Measurements from ENCODE around the gene TRIML2.
"Not testable (repeated sequence)": the region's sequence is repeated elsewhere in the genome, so short reads cannot be mapped to it uniquely, and the experiment has no call there.

TRIML2 gene

GRCh38 chr4:188107931-188108843 lies 1.2 kb downstream of the TRIML2 start:
- no peak for DNase-seq (ENCODE audit: low read depth in 2 of 2)

DNA sequence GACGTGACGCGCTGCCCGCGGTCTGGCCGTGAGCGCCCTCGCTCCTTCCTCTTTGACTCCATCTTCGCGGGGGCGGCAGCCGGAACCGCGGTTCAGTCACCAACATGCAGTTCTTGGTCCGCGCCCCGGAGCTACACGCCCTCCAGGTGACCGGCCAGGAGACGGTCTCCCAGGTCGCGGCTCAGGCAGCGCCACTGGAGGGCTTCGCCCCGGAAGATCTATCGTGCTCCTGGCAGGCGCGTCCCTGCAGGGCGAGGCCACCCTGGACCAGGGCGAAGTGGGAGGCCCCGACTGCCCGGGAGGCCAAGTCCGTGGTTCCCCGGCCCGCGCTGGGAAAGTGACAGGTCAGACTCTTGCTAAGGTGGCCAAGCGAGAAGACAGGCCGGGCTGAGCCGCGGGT lies 2.9 kb downstream of the TRIML2 start:
- DNase-seq (ENCODE audit: low read depth in 2 of 2) = no peak

DNA sequence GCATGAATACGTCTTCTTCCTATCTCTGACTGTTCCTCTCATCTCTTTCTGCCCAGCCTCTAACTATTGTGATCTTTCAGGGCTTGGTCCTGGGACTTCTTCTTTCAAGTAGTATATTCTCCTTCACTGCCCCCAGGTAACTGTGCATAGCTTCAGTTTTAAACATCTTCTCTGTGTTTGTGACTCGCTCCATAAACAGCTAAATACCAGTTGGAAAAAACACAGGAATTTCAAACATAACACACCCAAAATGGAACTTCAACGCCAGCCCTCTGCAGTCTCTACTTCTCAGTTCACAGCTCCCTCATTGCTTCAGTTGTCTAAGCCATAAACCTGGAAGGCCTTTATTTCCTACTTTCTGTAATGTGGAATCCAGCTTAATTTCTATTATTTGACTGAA lies 16.6 kb downstream of the TRIML2 start:
- no peak for DNase-seq (ENCODE audit: low read depth in 2 of 2)

DNA sequence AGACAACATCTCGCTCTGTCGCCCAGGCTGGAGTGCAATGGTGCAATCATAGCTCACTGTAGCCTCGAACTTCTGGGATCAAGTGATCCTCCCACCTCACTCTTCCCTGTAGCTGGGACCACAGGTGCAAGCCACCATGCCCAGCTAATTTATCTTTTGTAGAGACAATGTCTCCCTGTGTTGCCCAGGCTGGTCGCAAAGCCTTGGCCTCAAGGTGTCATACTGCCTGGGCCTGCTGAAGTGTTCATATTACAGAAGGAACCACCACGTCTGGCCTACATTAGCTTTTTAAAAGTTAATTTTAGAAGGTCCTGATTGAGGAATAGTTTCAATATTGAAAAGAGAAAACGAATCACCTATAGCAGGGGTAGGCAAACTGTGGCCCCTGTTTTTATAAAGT lies 22.5 kb downstream of the TRIML2 start:
- no peak for DNase-seq (ENCODE audit: low read depth in 2 of 2)

- DNase-seq (ENCODE audit: low read depth in 2 of 2) = no peak
Measured at GRCh38 chr4:188082796-188083195, 26.6 kb downstream of the TRIML2 start.

DNA sequence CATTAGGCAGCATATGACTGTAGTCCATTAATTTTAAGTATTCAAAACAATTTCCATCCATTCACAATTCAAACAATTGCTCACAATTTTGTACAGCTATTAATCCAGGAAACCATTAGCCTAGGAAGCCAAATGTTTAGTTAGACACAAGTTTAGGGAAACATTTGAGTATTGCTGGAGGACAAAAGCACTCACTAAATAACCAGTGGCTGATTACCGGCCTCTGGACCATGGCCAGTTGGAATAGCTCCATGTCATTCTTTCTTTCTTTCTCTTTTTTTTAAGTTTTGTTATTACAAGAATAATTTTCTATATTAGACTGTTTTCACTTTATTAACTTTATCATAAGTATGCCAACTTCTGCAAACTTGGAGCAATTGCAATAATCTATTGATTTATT lies 31.3 kb downstream of the TRIML2 start:
- DNase-seq (ENCODE audit: low read depth in 2 of 2) = no peak

DNA sequence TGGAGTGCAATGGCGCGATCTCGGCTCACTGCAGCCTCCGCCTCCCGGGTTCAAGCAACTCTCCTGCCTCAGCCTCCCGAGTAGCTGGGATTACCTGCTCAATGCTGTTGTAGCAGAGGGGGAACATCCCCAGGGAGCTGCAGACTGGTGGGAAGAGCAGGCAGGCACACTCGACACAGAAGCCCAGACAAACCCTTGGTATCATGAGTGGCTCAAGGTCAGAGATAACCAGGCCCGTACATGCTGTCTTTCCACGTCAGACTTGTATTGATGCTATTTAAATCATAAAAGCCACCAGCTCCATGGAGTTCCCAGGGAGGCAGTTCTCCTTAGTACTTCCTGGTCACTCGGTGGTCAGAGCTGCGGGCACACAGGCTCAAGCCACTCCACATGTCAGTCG lies 33.2 kb downstream of the TRIML2 start:
- no peak for DNase-seq (ENCODE audit: low read depth in 2 of 2)

DNA sequence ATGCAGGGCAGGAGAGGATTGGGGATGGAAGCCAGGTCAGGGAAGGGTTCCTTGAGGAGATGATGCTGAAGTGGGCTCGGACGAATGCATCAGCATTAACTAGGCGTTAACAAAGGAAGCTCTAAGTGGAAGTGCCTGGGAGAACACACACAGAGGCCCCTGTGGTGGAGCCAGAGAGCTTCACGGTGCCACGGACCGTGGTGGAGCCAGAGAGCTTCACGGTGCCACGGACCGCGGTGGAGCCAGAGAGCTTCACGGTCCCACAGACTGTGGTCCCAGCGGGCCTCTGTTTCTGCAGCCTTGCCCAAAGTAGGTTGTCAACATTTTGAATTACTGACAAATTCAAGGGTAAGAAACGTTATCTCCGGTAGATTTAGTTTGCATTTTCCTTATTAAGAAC lies 48.3 kb downstream of the TRIML2 start:
- no peak for DNase-seq (ENCODE audit: low read depth in 2 of 2)

DNA sequence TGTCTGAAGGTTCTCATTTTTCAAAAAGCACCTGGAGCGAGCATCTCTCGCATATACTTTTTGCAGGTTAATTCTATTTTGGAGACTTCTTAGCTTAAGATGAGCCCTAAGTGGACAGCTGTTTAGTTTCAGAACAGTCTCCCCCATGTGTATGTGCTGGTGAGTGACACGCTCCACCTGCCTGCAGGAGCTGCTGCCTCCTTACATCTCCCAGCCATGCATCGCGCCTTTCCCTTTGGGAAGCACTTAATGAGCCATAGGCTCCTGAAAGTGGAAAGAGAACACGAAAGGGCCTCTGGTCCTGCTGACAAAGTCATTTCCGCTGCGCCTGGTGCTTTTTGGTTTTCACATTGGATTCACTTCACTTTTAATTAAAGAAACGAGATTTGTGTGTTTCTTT lies 56.1 kb downstream of the TRIML2 start:
- no peak for DNase-seq (ENCODE audit: low read depth in 2 of 2)

- no peak for DNase-seq (ENCODE audit: low read depth in 2 of 2)
Measured at GRCh38 chr4:188046657-188047056, 62.7 kb downstream of the TRIML2 start.

DNA sequence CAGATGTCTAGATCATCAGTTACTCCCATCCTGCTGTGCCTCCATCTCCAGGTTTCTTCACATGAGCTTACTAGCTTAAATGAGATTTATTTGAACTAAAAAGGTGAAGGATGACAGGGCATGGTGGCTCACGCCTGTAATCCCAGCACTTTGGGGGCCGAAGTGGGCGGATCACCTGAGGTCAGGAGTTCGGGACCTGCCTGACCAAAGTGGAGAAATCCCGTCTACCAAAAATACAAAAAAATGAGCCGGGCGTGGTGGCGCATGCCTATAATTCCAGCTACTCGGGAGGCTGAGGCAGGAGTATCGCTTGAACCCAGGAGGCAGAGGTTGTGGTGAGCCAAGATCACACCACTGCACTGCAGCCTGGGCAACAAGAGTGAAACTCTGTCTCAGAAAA lies 63.9 kb downstream of the TRIML2 start:
- DNase-seq (ENCODE audit: low read depth in 2 of 2) = not testable (repeated sequence)

- no peak for DNase-seq (ENCODE audit: low read depth in 2 of 2)
Measured at GRCh38 chr4:188043154-188043553, 66.2 kb downstream of the TRIML2 start.

DNA sequence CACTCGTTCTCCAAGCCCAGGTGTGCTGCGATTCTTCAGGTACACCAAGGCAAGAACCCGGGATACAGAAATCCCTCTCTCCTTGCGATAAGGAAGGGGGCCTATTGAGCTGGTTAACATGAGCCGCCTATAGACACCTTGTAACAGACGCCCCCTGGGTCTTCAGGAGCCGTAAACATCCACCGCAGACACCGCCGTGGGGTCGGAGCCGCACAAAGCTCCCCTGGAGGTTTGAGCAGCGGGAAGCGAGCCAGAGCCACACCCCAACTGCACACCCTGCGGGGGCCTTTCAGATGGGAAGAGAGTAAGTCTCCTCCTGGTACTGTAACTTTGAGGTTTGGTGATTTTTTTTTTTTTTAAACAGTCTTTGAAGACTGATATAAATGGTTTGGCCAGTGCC lies 67.2 kb downstream of the TRIML2 start:
- DNase-seq (ENCODE audit: low read depth in 2 of 2) = no peak

GRCh38 chr4:188041721-188042120 lies 67.7 kb downstream of the TRIML2 start:
- DNase-seq (ENCODE audit: low read depth in 2 of 2) = no peak
